WERI-Rb-1 (cell line): ENCODE results near the gene HTR2C.

Experiments
- DNase-seq: peaks from one replicate; pipeline ENCODE4 v3.0.0-alpha.2; 2020
- H3K27ac ChIP-seq: fragments of 250-450 bp; sonication (Bioruptor Pico); 2 replicates; pipeline ENCODE4 v1.5.1; 2020; ENCODE audit warnings: mild to moderate bottlenecking, moderate library complexity
- H3K27me3 ChIP-seq: fragments of 250-450 bp; sonication (Bioruptor Pico); 2 replicates; pipeline ENCODE4 v1.5.1; 2021; ENCODE audit warnings: mild to moderate bottlenecking, low read depth, moderate library complexity; ENCODE audit not compliant: insufficient read depth, severe bottlenecking
- H3K36me3 ChIP-seq: fragments of 250-450 bp; sonication (Bioruptor Pico); 2 replicates; pipeline ENCODE4 v1.5.1; 2020; ENCODE audit warnings: mild to moderate bottlenecking, moderate library complexity
- H3K4me3 ChIP-seq: 2 replicates; pipeline ENCODE4 v1.5.1; 2011; ENCODE audit warnings: low read depth, mild to moderate bottlenecking, control low read depth, low read length
- H3K9me3 ChIP-seq: fragments of 250-450 bp; sonication (Bioruptor Pico); 2 replicates; pipeline ENCODE4 v1.5.1; 2021; ENCODE audit warnings: mild to moderate bottlenecking, moderate library complexity; ENCODE audit not compliant: severe bottlenecking
- CTCF ChIP-seq: IDR thresholded peaks from 2 replicates; pipeline ENCODE4 v1.5.1; 2011; ENCODE audit warnings: low read depth, mild to moderate bottlenecking, control low read depth, inconsistent platforms, low read length

Gene HTR2C

GRCh38 chrX:114583646-114584374 is at the start of gene HTR2C:
Gene HTR2C, plus strand, starts transcription at chrX:114584086. Its CDS starts 142,851 bp downstream, at chrX:114726937.
- Histone ChIP-seq H3K27ac (no peak within 1 kb of the TSS), H3K36me3 (no peaks in the 10 kb centered on the region), H3K4me3 (no peak within 1 kb of the TSS), H3K9me3 (peaks cover 10% of the 10 kb centered on the region), H3K27me3 (peaks cover 97% of the 10 kb centered on the region)
- no peak for DNase-seq
- no peak for TF ChIP-seq CTCF

- no peak for DNase-seq
- Histone ChIP-seq H3K27me3 (peaks cover 90% of the 10 kb centered on the region), H3K36me3 (no peaks in the 10 kb centered on the region), H3K4me3 (no peak overlapping the region), H3K27ac (no peak overlapping the region), H3K9me3 (peaks cover 10% of the 10 kb centered on the region)
- TF ChIP-seq CTCF, result no peak
Measured at GRCh38 chrX:114580336-114580735, 3.5 kb upstream of the HTR2C start.

- Histone ChIP-seq H3K27ac (no peak overlapping the region), H3K4me3 (no peak overlapping the region), H3K9me3 (peaks cover 10% of the 10 kb centered on the region), H3K36me3 (no peaks in the 10 kb centered on the region), H3K27me3 (peaks cover 94% of the 10 kb centered on the region)
- no peak for TF ChIP-seq CTCF
- DNase-seq, result no peak
Measured at GRCh38 chrX:114581528-114582263, 2.2 kb upstream of the HTR2C start.

GRCh38 chrX:114582264-114582632 is 1.6 kb upstream of the HTR2C start:
- DNase-seq, result no peak
- no peak overlapping the region for H3K4me3 ChIP-seq

GRCh38 chrX:114582698-114583395 is 1.0 kb upstream of the HTR2C start:
- Histone ChIP-seq H3K27me3 (peaks cover 97% of the 10 kb centered on the region), H3K27ac (no peak overlapping the region), H3K9me3 (peaks cover 10% of the 10 kb centered on the region), H3K4me3 (no peak overlapping the region), H3K36me3 (no peaks in the 10 kb centered on the region)
- no peak for DNase-seq
- TF ChIP-seq CTCF, result no peak

More at GRCh38 chrX:114582264-114582632, 1.6 kb upstream of the HTR2C start:
- no peak for TF ChIP-seq CTCF
- H3K27ac ChIP-seq, result no peak overlapping the region
- peaks cover 96% of the 10 kb centered on the region for H3K27me3 ChIP-seq
- H3K36me3 ChIP-seq, result no peaks in the 10 kb centered on the region
- H3K9me3 ChIP-seq, result peaks cover 10% of the 10 kb centered on the region
